HUDEP-2 (cell line): ENCODE data around the gene TMED1.
"Not testable (repeated sequence)": the region's sequence is repeated elsewhere in the genome, so short reads cannot be mapped to it uniquely, and the experiment has no call there.

Experiments used
- DNase-seq, 76 experiments: peaks; one replicate each; lab custom pipeline; 2025; ENCODE audit not compliant: unreplicated experiment in 76 of 76; lab: John Stamatoyannopoulos, UW

TMED1 gene, protein sequence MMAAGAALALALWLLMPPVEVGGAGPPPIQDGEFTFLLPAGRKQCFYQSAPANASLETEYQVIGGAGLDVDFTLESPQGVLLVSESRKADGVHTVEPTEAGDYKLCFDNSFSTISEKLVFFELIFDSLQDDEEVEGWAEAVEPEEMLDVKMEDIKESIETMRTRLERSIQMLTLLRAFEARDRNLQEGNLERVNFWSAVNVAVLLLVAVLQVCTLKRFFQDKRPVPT

DNA sequence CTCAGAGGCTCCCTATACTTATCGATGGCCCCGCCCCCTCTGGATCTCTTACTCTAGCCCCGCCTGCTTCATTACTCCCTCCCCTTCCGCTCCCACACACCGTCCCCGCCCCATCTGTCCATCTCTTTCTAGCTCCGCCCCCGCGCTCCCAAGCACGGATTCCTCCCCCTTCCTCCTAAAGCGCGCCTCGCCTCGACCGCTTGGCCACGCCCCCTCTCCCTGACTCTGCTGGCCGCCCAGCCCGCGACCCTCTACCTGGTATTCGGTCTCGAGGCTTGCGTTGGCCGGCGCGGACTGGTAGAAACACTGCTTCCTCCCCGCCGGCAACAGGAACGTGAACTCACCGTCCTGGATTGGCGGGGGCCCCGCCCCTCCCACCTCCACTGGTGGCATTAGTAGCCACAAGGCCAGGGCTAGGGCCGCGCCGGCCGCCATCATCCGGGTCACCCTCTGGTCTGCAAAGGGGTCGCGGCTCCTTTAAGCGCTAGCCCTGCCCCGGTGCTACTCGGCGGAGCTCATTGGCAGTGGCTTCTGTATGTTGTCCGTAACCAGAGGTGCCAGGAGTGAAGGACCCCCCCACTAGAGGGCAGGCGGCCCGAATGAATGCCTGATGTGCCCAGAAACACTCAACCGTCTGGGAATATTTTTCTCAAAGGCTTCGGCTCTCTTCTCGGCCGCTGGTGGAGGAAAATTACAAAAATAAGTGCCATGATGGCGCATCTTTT is at the start of gene TMED1:
Gene TMED1 (minus strand): TSS at position 459 of the 725 bp plus-strand sequence. CDS start 21 bp downstream, at position 438.
- peak; percentile 51 to 100 (median 100) for DNase-seq

DNA sequence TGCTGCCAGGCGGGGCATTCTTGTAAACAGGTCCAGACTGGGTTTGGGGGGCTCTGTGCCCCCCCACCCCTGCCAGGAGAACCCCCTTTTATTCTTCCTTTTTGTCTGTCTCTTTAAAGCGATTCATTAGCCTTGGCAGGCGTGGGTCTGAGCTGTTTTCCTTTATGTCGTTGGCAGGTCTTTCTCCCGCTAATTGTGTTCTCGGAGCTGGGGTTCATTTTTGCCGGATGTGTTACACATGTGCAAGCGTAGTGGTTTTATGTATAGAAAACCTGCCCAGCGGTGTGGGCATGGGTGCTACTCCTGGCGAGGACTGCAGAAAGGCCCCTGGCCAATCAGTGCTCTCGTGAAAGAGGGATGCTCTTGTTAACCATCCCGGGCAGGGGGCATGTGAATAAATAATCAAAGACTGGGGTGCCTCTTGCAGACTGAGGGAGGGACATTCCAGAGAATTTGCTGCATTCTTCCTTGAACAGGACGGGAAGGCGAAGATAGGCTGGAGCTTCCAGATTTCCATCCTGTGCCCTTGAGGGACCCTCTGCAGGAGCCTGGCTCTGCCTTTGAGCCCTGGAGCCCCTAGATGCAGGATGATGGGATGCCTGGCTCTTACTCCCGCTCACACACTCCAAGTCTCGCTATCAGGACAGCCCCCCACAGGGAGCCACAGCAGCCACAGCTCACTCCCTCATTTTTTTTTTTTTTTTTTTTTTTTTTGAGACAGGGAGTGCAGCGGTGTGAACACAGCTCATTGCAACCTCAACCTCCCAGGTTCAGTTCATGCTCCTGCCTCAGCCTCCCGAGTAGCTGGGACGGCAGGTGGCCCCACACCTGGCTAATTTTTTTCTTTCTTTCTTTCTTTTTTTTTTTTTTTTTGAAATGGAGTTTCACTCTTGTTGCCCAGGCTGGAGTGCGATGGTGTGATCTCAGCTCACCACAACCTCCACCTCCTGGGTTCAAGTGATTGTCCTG is 49.5 kb upstream of the TMED1 start:
- DNase-seq: no peak

DNA sequence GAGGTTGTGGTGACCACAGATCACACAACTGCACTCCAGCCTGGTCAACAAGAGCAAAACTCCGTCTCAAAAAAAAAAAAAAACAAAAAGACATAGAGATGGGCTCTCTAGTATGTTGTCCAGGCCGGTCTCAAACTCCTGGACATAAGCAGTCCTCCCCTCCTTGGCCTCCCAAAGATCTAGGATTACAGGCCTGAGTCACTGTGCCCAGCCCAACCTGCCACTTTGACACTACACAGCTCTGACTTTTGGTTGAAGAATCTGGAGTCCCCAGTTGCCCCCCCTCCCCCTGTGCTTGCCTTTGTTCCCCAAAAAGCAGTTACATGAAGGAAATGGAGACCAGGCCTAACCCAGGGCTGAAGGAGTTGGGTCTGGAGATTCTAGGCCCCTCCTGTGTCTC is 48.3 kb upstream of the TMED1 start:
- peak in 7 of 76 experiments; percentile 14 to 40 (median 23) for DNase-seq

DNA sequence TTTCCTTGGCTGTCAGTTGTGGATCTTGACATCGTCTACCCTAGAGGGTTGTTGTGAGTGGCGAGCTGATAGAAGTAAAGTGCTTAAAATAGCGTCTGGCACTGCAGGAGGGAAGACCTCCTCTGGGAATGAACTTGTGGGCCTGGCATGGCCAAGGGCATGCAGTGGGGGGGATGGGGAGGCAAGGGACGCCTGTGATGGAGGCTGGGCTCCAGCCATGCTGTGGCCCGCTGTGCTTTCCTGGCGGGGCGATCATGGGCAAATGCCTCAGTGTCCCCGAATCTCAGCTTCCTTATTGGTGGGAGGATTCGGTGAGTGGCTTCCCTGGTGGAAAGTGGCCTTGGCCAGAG is 46.1 kb upstream of the TMED1 start:
- no peak for DNase-seq

DNA sequence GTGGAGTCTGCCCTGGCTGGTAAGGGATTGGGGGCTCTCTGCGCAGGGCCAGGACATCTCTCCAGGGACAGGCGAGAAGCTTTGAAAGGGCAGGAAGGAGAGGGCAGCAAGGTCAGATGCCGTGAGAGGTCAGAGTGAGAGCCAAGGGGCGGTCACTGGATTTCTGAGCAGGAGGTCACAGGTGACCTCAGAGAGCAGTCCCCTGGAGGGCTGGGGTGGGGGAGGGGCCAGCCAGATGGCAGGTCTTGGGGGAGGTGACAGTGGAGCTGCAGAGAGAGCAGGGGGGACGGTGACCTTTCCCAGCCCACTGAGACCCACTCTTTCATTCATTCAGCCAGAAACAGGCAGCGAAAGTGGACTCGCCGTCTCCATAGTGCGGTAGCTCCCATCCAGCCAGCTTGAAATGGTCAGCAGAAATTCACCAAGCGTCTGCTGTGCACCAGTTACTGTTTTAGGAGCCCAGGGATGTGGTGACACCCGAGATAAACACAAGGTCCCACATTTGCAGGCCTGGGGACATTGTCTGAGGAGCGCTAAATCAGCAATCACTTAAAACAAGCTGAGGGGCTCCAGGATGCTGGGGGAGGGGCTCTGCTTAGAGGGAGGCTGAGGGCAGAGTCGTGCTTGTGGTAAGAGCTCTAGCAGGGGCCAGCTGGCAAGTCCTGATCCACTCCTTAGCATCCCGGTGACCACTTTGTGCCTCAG is 45.5 kb upstream of the TMED1 start:
- no peak for DNase-seq

DNA sequence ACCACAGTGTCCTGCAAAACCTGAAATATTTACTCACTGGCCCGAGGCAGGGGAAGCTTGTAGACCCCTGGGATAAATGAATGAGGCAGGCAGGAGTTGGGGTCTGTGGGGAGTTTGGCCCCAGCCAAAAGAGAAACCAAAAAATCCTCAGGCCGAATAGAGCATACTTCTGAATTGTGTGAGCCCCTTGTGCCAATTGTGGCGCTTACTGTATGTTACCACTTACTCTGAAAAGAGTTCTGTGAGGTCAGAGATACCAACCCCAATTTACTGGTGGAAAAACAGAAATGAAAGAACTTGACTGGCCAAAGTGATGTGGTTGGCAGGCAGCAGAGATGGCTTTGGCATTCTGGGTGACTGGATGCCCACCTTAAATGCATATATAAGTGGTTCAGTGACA is 42.2 kb upstream of the TMED1 start:
- DNase-seq: no peak

DNA sequence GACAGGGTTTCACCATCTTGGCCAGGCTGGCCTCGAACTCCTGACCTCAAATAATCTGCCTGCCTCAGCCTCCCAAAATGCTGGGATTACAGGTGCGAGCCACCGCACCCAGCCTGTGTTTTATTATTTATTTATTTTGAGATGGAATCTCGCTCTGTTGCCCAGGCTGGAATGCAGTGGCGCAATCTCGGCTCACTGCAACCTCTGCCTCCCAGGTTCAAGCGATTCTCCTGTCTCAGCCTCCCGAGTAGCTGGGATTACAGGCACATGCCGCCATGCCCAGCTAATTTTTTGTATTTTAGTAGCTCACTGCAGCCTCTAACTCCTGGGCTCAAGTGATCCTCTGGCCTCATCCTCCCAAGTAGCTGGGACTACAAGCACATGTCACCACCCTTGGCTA is 41.6 kb upstream of the TMED1 start:
- DNase-seq: not testable (repeated sequence)

DNA sequence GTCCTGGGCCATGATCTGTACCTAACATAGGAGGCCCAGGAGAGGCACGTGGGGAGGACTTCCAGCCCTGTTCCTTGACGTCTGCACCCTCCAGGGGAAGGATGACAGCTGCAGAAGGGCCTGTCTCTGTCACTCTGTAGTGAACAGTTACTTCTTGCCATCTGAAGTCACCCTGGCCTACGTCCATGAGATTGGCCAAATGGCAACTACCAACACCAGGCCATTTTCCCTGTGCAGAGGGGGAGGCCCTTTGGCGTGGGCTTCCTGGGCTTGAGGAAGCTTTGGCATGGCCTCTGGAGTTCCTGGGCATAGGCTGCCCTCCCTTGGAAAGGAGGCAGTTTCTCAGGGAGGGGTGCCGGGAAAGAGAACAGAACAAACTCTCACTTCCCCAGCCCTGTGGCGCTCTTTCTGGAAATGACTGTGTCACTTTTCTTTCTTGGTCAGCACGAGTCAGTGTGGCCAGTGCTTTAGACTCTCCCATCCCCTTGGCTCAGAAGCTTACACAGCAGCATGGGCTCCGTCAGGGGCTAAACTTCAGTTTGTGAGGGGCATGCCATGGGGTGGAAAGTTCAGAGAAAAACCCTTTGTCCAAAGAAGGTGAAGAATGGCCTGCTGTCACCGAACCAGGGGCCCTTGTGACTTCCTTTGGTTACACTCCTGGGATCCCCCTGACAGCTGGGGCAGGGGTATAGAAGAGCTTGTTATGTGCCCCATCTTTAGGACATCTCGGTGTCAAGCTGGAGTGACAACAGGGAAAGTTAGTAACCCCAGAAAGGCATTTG is 40.6 kb upstream of the TMED1 start:
- no peak for DNase-seq

DNA sequence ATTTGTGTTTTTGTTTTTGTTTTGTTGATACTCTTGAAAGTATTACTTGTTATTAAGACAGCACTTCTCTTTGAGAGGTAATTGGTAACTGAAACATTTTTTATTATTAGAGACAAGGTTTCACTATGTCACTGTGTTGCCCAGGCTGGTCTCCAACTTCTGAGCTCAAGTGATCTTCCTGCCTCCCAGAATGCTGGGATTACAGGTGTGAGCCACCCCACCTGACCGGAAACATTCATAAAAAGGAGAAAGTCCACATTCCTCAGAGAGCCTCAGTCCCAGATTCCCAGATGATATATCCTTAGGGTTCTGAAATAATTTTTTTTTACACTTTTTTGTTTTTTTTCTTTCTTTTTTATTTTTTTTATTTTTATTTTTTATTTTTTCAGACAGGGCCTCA is 38.0 kb upstream of the TMED1 start:
- DNase-seq: no peak

DNA sequence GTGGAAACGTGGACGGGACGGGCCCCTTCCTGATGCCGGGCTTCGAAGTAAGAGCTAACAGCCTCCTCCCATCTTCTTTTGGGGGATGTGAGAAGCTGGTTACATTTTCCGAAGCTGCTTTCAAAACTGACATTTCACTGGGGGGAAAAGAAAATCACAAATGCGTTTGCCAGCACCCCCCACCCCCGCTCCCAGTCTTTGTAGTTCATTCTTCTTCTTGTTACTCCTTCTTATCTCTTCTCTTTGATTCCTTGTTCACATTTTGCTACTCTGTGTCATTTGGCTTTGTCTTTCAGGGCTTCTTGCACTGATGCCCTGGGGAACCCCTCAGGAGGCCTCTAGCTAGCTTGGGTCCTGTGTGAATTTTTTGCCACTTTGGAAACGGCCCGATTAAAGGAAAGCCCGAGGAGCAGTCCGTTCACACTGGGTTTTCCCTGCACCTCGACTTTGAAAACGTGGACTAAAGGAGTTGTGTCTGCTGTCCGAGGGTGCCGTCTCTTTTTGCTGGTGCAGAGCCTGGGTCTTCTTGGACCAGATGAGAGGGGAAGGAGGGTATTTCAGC is 36.6 kb upstream of the TMED1 start:
- DNase-seq: peak in 6 of 76 experiments; percentile 6 to 39 (median 24)

DNA sequence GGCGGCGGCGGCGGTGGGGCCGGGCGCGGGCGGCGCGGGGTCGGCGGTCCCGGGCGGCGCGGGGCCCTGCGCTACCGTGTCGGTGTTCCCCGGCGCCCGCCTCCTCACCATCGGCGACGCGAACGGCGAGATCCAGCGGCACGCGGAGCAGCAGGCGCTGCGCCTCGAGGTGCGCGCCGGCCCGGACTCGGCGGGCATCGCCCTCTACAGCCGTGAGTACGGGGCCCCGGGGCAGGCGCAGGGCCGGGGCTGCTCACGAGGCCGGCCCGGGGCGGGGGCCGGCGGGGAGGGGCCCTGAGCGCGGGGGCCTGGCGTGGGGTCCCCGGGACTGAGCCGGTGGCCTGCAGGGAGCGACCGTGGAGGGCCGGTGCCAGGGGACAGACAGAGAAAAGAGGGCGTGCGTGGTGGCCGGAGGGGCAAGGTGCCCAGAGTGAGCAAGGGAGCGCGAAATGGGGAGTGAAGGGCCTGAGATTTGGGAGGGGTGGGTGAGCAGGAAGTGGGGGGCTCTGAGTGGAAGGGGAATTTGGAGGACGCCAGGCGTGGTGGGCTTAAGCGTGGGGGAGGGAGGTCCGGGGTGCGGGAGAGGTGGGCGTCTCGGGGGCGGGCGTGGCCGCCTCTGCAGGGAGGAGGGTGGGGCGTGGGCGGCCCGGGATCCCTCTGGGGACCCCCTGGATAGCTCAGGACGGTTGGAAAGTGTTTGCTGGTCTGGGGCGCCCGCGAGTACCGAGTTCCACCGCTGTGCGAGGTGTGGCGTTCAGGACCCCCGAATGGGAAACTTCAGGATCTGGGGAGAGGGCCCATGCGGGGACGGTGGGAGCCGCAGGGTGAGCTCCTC is 35.9 kb upstream of the TMED1 start:
- DNase-seq: peak in 11 of 76 experiments; percentile 14 to 49 (median 30)

DNA sequence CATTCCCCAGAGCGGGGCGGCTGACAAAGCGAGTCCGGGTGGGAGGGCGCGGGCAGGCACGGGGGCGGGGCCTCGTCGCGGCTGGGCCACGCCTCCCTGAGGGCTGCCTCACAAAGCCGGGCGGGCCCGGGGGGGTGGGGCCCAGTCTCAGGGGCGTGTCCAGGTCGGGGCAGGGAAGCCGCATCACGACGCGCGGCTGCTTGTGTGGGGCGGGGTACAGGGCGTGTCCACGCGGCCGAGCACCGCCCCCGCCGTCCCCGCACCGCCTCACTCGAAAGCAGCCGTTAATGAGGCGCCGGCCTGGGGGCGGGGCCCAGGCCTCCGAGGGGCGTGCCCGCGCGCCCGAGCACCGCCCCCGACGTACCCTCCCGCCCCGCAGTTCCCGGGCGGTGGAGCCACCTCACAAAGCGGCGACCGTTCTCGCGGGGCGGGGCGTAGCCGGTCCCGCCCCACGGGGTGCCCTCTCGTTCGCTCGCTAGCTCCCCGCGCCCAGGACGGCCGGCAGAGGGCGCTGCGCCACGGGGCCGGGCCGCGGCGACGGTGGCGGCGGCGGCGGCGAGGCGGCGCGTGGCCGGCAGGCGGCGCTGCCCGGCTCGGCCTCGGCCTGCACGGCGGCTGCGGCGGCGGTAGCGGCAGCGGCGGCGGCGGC is 35.1 kb upstream of the TMED1 start, which contains the start of gene CARM1:
Gene CARM1 (plus strand): TSS at position 599 of the 649 bp plus-strand sequence. CDS start 150 bp downstream, outside the sequence.
- DNase-seq: peak; percentile 70 to 100 (median 100)

DNA sequence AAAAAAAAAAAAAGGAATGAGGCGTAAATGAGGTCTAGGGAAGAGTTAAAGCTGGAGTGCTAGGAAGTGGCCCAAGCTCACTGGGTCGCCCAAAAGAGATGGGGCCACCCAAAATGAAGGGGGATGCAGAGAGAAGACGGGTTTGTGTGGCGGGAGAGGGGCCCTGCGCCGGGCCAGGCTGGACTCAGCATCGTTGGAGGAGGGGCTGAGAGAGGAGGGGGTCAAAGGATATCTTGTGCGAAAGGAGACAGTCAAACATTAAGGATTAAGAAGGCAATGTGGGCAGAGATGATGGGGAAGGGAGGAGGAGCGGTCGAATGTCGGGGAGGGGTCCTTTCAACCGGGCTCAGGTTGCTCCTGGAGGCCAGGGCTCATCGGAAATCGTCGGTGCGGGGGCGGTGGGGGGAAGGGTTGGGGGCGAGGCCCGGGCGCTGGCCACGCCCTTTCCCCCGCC is 34.5 kb upstream of the TMED1 start:
- DNase-seq: no peak

DNA sequence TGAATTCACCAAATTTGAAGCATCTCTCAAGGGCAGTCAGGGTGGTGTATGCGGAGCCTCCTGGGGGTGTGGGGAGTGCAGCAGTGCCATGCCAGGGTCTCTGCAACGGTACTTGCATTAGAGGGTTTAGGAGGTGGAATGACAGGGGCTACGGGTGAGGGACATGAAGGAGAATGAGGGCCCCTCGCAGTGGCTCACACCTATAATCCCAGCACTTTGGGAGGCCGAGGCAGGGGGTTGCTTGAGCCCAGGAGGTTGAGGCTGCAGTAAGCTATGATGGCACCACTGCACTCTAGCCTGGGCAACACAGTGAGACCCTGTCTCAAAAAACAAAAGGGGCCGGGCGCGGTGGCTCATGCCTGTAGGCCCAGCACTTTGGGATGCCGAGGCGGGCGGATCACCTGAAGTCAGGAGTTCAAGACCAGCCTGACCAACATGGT is 33.9 kb upstream of the TMED1 start:
- not testable (repeated sequence) for DNase-seq

DNA sequence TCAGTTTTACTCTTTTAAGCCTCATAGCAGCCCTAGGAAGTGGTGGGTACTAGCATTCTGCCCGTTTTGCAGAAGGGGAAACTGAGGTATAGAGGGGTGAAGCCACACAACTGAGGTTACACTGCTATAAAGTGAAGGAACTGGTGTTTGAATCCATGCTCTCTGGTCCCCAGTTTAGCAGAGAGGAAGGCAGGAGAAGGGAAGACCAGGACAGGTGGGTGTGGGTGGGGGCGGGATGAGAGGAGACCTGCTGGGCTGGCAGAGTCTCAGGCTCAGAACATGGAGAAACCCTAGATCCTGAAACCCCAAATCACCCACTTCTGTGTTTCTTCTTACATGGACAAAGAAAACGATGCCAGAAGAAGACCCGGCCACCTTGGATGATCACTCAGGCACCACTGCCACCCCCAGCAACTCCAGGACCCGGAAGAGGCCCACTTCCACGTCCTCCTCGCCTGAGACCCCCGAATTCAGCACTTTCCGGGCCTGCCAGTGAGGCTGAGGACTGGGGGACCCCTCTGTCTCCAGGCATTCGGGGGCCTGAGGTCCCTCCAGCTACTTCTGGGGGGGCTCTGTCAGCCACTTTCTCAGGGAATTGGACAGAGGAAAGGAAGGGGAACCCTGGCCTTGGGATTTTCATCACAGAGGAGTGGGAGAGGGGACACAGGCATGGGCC is 33.0 kb upstream of the TMED1 start:
- DNase-seq: no peak

DNA sequence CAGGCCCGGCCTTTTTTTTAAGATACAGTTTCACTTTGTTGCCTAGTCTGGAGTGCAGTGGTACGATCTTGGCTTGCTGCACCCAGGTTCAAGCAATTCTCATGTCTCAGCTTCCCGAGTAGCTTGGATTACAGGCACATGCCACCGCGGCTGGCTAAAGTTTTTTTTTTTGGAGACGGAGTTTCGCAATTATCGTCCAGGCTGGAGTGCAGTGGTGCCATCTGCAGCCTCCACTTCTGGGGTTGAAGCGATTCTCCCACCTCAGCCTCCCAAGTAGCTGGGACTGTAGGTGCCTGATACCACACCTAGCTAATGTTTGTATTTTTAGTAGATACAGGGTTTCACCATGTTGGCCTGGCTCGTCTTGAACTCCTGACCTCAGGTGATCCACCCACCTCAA is 30.5 kb upstream of the TMED1 start:
- DNase-seq: no peak

DNA sequence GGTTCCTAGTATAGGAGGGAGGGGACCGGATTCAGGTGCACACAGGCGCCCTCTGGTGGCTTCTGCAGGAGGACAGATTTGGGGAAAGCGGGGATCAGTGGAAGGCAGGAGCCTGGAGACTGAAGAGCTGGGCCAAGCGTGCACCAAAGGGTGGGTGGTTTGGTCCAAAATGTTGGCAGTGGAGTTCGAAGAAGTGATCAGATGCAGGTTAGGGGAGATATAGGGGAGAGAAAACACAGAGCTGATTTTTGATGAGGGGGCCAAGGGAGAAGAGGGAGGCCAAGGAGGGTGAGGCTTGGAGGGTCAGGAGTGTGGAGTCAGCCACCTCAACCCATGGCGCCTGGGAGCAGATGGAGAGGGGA is 28.5 kb upstream of the TMED1 start:
- peak in 70 of 76 experiments; percentile 24 to 88 (median 74) for DNase-seq
